ENCODE results near the gene VKORC1.
"Not testable (repeated sequence)": the region's sequence is repeated elsewhere in the genome, so short reads cannot be mapped to it uniquely, and the experiment has no call there.

VKORC1 gene

GRCh38 chr16:31106509-31107464 lies 12.2 kb upstream of the VKORC1 start:
- no peak for DNase-seq

GRCh38 chr16:31105677-31106213 lies 11.1 kb upstream of the VKORC1 start:
- DNase-seq = no peak

- DNase-seq = not testable (repeated sequence)
Observed at GRCh38 chr16:31100876-31101641, 6.5 kb upstream of the VKORC1 start.

- DNase-seq = no peak
Observed at GRCh38 chr16:31099860-31100638, 5.5 kb upstream of the VKORC1 start.

- no peak for DNase-seq
Observed at GRCh38 chr16:31094088-31094423, 541 bp downstream of the VKORC1 start.

DNA sequence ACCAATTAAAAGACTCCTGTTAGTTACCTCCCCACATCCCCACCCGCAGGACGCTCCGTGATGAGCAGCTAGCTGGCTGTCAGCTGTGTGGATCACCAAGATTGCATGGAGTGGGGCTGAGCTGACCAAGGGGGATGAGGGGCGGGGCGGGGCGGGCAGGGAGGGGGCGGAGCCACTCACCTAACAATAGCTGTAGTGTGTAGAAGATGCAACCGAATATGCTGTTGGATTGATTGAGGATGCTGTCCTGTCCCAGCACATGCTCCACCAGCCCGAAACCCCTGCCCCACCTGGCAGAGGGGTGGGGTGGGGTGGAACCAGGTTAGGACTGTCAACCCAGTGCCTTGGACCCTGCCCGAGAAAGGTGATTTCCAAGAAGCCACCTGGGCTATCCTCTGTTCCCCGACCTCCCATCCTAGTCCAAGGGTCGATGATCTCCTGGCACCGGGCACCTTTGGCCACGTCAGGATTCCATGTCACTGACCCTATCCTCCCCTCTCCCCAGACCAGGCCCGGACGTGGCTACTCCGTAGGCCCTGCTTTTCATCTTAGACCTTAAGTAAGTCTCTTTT lies 1.4 kb downstream of the VKORC1 start:
- peak; percentile 8 for DNase-seq

- DNase-seq = no peak
Observed at GRCh38 chr16:31092330-31092729, 2.3 kb downstream of the VKORC1 start.

DNA sequence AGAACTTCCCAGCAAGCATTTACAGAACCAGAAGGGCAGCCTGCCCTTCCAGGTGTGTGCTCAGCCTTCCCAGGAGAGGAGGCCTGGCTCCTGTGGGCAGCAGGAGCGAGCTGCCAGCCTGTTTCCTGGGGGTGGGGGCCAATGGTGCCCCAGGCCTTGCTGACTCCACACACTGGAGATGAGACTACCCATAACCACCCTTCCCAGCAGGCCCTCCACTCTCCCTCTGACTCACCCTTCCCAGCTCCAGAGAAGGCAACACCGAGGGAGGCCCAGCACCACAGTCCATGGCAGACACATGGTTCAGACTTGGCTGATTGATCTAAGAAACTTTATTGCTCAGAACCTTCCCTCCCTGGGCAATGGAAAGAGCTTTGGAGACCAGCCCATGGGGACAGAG lies 4.1 kb downstream of the VKORC1 start:
- DNase-seq = no peak

- no peak for DNase-seq
Observed at GRCh38 chr16:31089199-31089598, 5.4 kb downstream of the VKORC1 start.

GRCh38 chr16:31088459-31089183 lies 6.0 kb downstream of the VKORC1 start, which contains the start of gene PRSS53:
Gene PRSS53 (minus strand): TSS chr16:31088943. CDS start chr16:31088809, 134 bp downstream.
- DNase-seq = no peak

GRCh38 chr16:31087971-31088370 lies 6.6 kb downstream of the VKORC1 start:
- DNase-seq = no peak

DNA sequence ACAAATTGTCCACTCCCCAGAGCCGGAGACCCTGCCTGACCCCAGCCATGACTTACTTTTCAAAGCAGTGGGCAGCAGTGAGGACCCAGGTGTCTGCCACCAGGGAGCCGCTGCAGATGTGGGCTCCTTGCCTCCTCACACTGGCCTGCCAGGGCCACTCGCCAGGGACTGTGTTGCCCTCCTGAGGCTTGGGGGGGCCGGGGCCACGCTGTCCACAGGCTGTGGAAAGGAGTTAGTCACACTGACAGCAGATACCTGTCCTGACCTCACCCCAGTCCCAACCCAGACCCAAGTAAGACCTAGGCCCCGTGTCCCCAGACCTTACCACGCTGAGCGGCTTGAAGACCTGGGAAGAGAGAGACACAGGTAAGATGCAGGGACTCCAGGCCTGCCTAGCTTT lies 7.1 kb downstream of the VKORC1 start:
- DNase-seq = no peak

DNA sequence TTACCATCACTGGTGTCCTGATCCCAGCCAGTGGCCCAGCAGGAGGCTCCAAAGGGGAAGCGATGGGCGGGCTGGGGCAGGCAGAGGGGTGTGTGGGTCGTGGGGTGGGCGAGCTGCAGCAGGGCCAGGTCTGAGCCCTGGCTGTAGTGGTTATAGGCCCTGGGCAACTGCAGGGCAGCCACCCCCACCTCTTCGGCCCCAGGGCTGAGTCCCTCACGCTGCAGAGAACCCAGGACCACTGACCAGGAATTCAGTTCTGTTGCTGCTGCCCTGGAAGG lies 8.0 kb downstream of the VKORC1 start:
- DNase-seq = no peak

GRCh38 chr16:31085873-31086628 lies 8.5 kb downstream of the VKORC1 start:
- no peak for DNase-seq

DNA sequence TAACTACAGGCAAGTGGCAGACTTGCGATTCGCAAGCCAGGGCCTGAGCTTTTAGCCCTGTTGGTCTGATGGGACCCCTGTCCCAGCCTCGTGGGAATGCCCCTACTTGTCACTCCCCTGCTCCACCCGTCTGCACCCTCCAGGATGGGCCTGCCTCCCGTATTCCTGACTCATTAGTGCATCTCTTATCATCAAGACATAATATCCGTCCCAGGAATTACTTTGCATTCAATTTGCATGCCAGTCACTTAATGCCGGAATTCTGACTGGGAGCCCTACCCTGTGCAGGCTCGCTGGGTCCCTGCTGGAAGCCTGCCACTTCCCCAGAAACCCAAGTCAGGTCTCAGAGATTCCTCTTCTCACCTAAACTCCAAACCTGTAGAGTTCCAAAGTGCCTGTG lies 9.2 kb downstream of the VKORC1 start:
- no peak for DNase-seq

GRCh38 chr16:31084584-31085302 lies 9.9 kb downstream of the VKORC1 start:
- DNase-seq = no peak

- DNase-seq = no peak
Observed at GRCh38 chr16:31083981-31084380, 10.6 kb downstream of the VKORC1 start.

DNA sequence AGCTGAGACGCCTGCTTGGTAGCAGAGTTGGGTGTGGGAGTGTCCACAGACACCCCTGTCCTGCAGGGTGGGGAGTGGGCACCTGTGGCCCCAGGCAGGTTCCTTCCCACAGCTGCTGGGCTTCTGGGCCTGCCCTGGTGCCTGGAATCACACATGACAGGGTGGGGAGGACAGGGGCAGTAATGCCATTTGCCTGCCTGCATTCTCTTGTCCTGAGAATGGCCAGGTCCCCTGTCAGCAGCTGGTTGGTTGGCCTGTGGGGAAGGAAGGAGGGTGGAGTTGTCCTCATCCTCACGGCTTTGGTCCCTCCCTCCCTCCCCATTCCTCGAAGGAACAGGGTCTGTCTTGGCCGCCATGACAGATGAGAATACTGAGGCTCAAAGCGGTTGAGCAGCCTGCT lies 11.0 kb downstream of the VKORC1 start:
- no peak for DNase-seq

GRCh38 chr16:31083081-31083480 lies 11.5 kb downstream of the VKORC1 start:
- DNase-seq = no peak

DNA sequence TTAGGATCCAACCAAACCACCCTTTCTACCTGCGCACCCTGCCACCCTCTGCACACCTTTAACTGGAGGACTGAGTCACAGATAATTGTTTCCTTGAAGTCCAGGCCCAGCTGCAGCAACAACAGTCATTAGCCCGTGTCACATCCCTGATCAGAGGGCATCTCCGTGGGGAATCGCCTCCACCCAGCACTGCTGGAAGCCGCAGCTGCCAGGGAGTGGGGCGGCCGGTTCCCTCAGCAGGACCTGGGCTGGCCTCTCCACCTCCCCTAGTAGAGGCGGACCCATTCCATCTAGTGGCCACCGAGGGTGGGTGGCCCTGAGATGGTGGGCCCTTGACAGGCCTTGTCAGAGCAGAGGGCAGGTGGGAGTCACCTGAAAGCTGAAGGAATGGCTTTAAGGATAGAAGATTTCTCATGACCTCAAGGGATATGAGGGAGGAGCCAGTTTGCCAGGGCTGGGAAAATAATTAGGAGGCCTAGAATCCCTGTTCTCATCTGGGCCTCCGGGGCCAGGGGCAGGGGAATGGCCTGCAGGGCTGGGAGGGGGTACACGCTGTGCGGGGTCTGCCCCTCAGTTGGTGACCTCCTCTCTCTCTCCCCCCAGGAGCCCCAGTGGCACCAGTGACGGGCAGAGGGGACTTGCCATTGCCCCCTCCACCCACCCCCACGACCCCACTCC lies 12.1 kb downstream of the VKORC1 start:
- no peak for DNase-seq

Measured in NCI-H2107 (cell line).